CD4-positive, alpha-beta T cell treated with Interleukin-15 for 4 hours (primary cell): Measurements from ENCODE around the gene YIPF2.

Experiments
- DNase-seq: peaks from one replicate; pipeline ENCODE4 v3.0.0-alpha.2; 2020; ENCODE audit warnings: low spot score

YIPF2 gene

GRCh38 chr19:10874024-10874423, 54.4 kb downstream of the YIPF2 start:
- DNase-seq: no peak

GRCh38 chr19:10872546-10873107, 55.8 kb downstream of the YIPF2 start:
- no peak for DNase-seq
